Muscle layer of duodenum (tissue), 2 donors: ENCODE data around the gene SIVA1.

Source experiments
- H3K27ac ChIP-seq: one replicate; pipeline ENCODE4 v1.7.0; 2013; ENCODE audit warnings: mild to moderate bottlenecking, low read length
- H3K27me3 ChIP-seq: one replicate; pipeline ENCODE4 v1.7.0; 2013; ENCODE audit warnings: low read depth, mild to moderate bottlenecking, control low read depth, low read length
- H3K36me3 ChIP-seq, 2 donors: one replicate each; pipeline ENCODE4 v1.7.0; 2013; ENCODE audit warnings: low read length in 2 of 2, control low read depth in 1 of 2, mild to moderate bottlenecking in 1 of 2; ENCODE audit not compliant: insufficient read depth in 2 of 2, control insufficient read depth in 1 of 2
- H3K4me1 ChIP-seq, 2 donors: one replicate each; pipeline ENCODE4 v1.7.0; 2013; ENCODE audit warnings: low read length in 2 of 2, mild to moderate bottlenecking in 2 of 2, control low read depth in 1 of 2, moderate library complexity in 1 of 2; ENCODE audit not compliant: insufficient read depth in 2 of 2, control insufficient read depth in 1 of 2
- H3K4me3 ChIP-seq, 2 donors: one replicate each; pipeline ENCODE4 v1.7.0; 2013; ENCODE audit warnings: low read length in 2 of 2, low read depth in 1 of 2, mild to moderate bottlenecking in 1 of 2
- H3K9me3 ChIP-seq, 2 donors: one replicate each; pipeline ENCODE4 v1.7.0; 2013; ENCODE audit warnings: low read length in 2 of 2, control low read depth in 1 of 2, mild to moderate bottlenecking in 1 of 2; ENCODE audit not compliant: control insufficient read depth in 1 of 2
- donor health status: healthy.

Gene SIVA1

DNA sequence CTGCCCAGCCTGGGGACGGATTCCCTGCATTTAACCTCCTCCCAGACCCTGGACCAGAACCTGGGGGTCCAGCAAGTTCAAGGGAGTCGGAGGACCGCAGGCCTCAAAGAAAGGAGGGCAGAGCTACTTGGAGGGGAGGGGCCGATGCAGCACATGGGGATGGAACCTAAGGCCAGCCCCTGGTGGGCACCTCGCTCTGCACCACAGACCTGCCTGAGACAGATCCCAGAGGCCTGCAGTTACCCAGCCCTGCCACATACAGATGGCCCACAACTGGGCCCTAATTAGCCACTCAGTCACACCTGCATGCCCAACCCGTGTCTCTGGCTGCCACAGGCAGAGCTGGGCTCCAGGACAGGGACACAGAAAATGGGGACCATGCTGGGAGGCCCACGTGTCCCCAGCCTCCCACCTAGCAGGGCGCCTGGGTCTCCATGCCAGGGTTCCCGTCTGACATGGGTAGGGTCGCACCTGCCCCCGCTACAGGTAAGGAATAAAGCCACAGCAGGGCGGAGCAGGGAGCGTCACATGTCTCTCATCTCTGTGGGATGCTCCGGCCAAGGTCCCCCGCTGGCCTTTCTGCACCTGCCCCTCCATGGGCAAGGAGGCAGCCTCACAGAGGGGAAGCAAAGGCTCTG, 25.9 kb downstream of the SIVA1 start:
- Histone ChIP-seq H3K4me3 (no peak overlapping the region), H3K4me1 (peaks cover 0 to 7% of the 10 kb centered on the region in 2 donors), H3K9me3 (no peaks in the 10 kb centered on the region), H3K27me3 (no peaks in the 10 kb centered on the region), H3K27ac (no peak overlapping the region), H3K36me3 (peaks cover 3 to 30% of the 10 kb centered on the region in 2 donors)

DNA sequence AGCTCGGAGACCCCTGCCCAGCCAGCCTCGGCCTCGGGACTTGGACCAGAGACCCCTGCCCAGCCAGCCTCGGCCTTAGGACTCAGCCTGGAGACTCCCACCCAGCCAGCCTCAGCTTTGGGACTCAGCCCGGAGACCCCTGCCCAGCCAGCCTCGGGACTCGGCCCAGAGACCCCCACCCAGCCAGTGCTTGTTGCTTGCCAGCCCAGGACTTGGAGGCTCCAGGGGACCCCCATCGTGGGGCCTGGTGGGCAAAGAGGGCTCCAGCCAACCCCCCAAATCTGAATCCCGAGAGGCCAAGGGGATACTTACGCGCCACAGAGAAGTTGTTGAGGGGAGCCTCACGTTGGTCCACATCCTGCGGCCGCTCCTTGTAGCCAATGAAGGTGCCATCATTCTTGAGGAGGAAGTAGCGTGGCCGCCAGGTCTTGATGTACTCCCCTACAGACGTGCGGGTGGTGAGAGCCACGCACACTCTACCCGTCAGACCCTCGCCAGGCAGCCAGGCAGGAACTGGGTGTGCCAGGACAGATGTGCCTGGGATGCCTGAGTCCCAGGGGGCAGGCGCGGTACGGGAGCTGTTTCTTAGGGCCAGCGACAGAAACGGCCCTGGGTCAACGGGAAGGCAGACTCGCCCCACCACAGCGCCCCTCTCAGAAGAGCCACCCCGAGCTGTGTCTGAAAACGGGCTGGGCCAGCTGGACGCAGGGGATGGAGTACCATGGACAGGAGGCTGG, 27.0 kb downstream of the SIVA1 start:
- peaks cover 3 to 20% of the 10 kb centered on the region in 2 donors for H3K36me3 ChIP-seq
- no peak overlapping the region for H3K27ac ChIP-seq
- peaks cover 0 to 12% of the 10 kb centered on the region in 2 donors for H3K4me1 ChIP-seq
- H3K27me3 ChIP-seq: no peaks in the 10 kb centered on the region
- H3K4me3 ChIP-seq: no peak overlapping the region
- H3K9me3 ChIP-seq: no peaks in the 10 kb centered on the region

DNA sequence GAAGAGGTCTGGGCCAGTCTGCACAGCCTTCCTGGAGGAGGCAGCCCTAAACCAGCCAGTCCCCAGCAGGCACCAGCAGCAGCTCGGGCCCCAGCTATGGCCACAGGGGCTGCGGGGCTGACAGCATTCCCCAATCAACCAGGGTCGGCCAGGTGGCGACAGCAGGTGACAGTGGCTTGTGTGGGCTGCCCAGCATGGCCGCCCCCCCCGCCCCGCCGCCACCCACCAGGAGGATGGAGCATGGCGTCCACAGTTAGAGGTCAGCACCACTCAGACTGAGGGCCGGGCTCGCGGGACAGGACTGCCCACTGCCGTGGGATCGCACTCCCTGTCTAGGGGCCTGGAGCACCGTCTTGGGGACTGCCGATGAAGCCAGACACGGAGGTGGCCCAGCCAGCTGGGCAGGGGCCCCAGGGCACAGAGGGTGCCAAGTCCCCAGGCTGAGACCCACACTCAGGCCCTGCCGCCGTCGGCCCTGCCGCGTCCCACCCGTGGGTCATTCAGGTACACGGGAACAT, 27.6 kb downstream of the SIVA1 start:
- Histone ChIP-seq H3K27ac (no peak overlapping the region), H3K4me1 (peaks cover 0 to 18% of the 10 kb centered on the region in 2 donors), H3K4me3 (no peak overlapping the region), H3K36me3 (peaks cover 3 to 13% of the 10 kb centered on the region in 2 donors), H3K27me3 (no peaks in the 10 kb centered on the region), H3K9me3 (no peaks in the 10 kb centered on the region)

DNA sequence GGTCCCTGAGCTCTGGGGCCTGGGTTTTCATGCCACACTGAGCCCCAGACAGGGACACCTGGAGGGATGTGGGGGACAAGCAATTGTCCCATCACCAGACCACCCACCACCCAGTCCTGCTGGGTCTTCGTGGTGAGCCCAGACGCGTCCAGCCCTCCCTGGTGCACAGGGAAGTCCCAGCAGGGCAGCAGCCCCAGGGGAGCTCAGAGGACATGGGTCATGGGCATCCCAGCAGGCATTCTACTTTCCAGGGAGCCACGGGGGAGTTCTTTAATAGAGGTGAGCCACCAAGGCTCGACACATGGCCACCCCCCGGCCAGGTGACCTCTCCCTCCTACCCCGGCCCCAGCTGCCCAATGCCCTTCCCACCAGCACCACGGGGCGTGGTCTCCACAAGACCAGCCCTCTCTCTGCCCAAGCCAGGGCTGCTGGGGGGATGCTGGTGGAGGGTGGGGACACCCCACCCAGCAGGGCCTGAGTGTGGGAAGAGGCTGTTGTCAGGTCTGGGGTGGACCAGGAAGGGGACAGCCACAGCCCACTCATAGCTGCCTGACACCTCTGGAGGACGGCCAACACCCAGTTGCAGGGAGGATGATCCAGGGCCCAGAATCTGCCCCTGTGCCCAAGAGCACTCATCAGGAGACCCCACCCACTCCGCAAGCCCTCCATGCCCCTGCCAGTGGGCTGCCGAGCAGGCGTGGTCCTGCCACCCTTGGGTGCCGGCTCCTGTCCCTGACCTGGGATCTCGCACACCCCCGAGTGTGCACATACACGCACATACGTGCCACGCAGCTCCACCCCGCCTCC, 28.5 kb downstream of the SIVA1 start:
- H3K4me1 ChIP-seq: peaks cover 0 to 18% of the 10 kb centered on the region in 2 donors
- H3K36me3 ChIP-seq: peaks cover 3 to 12% of the 10 kb centered on the region in 2 donors
- H3K27me3 ChIP-seq: no peaks in the 10 kb centered on the region
- no peak overlapping the region for H3K4me3 ChIP-seq
- no peaks in the 10 kb centered on the region for H3K9me3 ChIP-seq
- H3K27ac ChIP-seq: no peak overlapping the region

DNA sequence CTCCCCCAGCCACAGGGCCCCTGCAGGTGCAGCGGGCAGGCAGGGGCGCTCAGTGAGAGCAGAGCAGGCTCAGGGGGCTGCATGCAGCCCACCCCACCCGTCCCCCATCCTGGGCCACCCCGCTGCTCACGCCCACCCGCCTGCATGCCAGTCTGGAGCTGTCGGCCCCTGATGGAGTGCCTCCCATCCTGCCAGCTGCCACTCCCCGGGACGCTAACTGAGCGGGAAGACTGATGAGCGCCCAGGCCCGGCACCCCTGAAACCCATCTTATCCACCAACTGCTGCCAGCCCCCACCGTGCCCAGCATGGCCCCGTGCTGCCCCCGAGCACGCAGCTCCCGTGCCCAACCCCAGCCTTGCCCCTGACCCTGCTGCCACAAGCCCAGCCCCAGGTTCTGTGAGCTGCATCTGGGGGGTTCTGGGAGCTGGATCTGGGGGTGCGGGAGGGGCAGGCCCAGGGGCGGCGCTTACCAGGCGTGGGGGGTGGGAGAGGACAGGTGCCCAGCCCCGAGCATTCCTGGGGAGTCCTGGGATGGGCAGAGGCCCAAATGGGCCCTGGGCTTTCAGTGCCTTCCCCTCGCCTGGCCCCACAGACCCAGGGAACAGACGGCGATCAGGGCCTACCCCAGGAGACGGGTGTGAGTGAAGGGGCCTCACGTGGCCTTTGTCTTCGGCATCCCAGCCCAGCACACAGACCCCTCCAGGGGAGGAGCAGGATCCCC, 29.3 kb downstream of the SIVA1 start:
- H3K4me3 ChIP-seq: no peak overlapping the region
- peaks cover 3 to 4% of the 10 kb centered on the region in 2 donors for H3K36me3 ChIP-seq

DNA sequence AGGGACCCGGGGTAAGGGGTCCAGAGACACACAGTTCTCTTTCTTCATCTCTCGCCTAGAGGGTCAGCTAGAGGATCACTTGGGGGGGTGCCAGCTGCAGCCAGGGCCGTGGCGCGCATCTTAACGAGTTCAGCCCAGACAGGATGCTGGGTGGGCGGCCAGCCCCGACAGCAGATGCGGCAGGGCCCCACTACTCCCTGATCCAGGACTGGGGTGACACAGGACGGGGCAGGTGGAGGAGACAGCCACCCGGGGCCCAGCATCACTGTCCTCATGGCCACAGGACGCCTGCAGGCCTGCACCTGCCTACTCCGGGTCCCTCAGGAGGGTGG, 29.8 kb downstream of the SIVA1 start:
- Histone ChIP-seq H3K27ac (no peak overlapping the region), H3K27me3 (no peaks in the 10 kb centered on the region), H3K36me3 (peaks cover 3 to 4% of the 10 kb centered on the region in 2 donors), H3K4me1 (peaks cover 0 to 28% of the 10 kb centered on the region in 2 donors), H3K9me3 (no peaks in the 10 kb centered on the region), H3K4me3 (no peak overlapping the region)

More for the DNA sequence above, 29.3 kb downstream of the SIVA1 start:
- Histone ChIP-seq H3K27me3 (no peaks in the 10 kb centered on the region), H3K27ac (no peak overlapping the region), H3K9me3 (no peaks in the 10 kb centered on the region), H3K4me1 (peaks cover 0 to 25% of the 10 kb centered on the region in 2 donors)

DNA sequence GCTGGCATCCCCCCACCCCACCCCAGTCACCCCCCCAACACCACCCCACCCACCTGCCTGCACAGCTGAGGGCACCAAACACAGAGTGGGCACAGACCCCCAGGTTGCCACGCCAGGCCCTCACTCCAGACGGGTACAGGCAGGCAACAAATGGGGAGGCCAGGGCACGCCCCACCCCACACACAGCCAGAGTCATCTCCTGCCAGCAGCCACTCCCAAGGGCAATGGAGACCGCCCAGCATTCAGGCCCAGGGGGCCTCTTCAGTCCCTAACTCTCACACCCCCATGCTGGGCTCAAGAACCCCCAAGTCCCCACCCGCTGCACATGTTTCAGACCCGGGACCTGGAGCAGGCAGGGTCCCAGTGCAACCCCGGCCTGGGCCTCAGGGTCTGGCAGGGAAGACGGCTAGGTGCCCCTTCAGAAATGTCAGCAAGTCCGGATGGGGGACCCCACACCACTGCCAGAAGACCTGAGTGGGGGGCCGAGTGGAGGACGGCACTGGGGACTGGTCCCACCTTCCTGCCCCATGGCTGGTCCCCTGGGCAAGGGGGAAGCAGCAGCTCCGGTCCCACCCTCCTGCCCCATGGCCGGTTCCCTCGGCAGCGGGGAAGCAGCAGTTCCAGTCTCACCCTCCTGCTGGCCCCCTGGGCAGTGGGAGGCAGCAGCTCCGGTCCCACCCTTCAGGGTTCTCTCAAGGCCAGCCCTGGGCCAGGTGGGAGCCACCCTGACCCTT, 30.7 kb downstream of the SIVA1 start:
- no peaks in the 10 kb centered on the region for H3K27me3 ChIP-seq
- H3K9me3 ChIP-seq: no peaks in the 10 kb centered on the region
- no peak overlapping the region for H3K27ac ChIP-seq
- H3K4me3 ChIP-seq: no peak overlapping the region
- peaks cover 3 to 4% of the 10 kb centered on the region in 2 donors for H3K36me3 ChIP-seq
- H3K4me1 ChIP-seq: peaks cover 0 to 37% of the 10 kb centered on the region in 2 donors

DNA sequence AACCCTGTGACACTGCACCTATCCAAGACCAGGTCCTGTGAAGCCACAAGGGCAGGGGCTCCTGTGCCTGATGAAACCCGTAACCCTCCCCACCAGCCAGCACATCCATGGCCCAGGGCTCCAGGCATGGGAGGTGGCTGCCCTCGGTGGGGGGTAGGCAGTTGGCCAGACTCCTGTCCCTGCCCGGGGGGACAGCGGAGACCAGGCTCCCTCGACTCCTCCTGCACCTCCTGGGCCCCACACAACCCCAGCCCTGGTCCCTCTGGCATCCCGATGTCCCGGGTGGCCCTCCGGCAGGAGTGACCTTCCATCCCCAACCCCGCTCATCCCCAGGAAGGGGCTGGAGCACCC, 31.2 kb downstream of the SIVA1 start:
- Histone ChIP-seq H3K36me3 (peaks cover 4 to 5% of the 10 kb centered on the region in 2 donors), H3K9me3 (no peaks in the 10 kb centered on the region), H3K4me1 (peaks cover 0 to 37% of the 10 kb centered on the region in 2 donors), H3K4me3 (no peak overlapping the region), H3K27ac (no peak overlapping the region), H3K27me3 (no peaks in the 10 kb centered on the region)

DNA sequence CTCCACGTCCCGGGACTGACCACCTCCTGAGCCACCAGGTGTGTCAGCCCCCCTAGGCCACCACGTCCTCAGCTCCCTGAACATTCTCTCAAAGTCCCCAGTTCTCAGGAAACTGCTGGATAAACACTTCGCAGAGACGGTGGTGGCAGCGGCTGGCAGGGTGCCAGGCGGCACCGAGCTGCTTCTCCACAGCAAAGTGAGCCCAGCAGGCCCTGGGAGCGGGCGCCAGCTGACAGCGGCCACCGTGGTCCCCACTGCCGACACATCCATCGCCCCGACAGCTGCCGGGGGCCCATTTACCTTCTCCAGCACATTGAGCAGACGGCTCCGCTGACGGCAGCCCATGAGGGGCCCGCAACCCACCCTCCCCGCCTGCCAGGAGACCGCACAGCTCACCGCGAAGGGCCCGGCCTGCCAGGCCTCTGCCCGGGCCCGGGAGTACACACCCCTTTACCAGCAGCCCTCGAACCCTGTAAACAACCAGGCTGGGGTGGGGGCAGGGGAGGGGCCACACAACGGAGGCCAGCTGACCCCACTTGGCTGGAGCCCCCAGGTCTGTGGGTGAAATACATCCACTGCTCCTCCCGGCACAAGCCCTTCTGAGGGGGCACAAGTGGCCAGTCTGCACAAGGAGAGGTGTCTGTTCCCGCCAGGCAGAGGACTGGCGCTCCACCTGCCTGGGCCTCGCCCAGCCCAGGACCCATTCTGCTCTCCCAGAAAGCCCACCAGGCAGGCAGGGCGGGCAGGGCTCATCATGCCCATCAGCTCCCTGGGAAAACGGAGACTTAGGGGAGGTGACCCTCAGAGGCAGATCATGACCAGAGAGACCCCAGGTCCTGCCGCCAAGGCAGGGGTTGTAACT, 32.1 kb downstream of the SIVA1 start:
- Histone ChIP-seq H3K4me1 (peaks cover 0 to 37% of the 10 kb centered on the region in 2 donors), H3K9me3 (no peaks in the 10 kb centered on the region), H3K27ac (no peak overlapping the region), H3K36me3 (peaks cover 0 to 7% of the 10 kb centered on the region in 2 donors), H3K27me3 (no peaks in the 10 kb centered on the region), H3K4me3 (no peak overlapping the region)

DNA sequence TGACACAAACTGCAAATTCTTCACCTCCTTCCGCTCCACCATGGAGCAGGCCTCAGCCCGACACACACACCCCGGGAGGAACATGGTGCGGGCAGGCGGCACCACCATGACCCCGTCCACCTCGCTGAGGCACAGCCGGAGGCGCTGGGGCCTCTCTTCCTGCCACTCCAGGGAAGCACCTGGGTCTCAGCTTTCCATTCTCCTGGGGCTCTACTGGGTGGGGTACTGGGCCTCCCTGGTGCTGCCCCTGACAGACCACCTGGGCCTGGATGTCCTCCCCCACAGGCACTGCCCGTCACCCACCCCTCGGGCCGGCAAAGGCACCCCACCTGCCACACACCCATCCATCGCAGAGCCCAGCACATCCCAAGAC, 32.7 kb downstream of the SIVA1 start:
- H3K4me1 ChIP-seq: peaks cover 0 to 37% of the 10 kb centered on the region in 2 donors
- H3K36me3 ChIP-seq: peaks cover 5 to 6% of the 10 kb centered on the region in 2 donors
- no peak overlapping the region for H3K4me3 ChIP-seq
- no peaks in the 10 kb centered on the region for H3K27me3 ChIP-seq
- H3K9me3 ChIP-seq: no peaks in the 10 kb centered on the region
- no peak overlapping the region for H3K27ac ChIP-seq
